Mucosa of descending colon (tissue), 3 donors: ENCODE results near the gene CD81. TPM values are rescaled to one million over a fixed set of nuclear protein-coding genes. Genes with fewer than 3 reads are reported as not detected.

Experiments used
- ATAC-seq: fragments of 200-7000 bp; cut with Tn5 transposase; one replicate; pipeline ENCODE4 v1.9.1; 2020; ENCODE audit warnings: mild to moderate bottlenecking, moderate library complexity
- DNase-seq, 3 donors: peaks; one replicate each; pipeline ENCODE4 v3.0.0-alpha.2; 2020
- H3K36me3 ChIP-seq: fragments of 200-600 bp; one replicate; pipeline ENCODE4 v1.8.0; 2021; ENCODE audit warnings: low read depth, mild to moderate bottlenecking
- H3K4me1 ChIP-seq: fragments of 200-600 bp; one replicate; pipeline ENCODE4 v1.8.0; 2021; ENCODE audit warnings: low read depth, mild to moderate bottlenecking
- H3K4me3 ChIP-seq: fragments of 200-600 bp; one replicate; pipeline ENCODE4 v1.8.0; 2021; ENCODE audit warnings: mild to moderate bottlenecking
- H3K9me3 ChIP-seq: fragments of 200-600 bp; one replicate; pipeline ENCODE4 v1.8.0; 2021; ENCODE audit warnings: mild to moderate bottlenecking
- intact Hi-C, 2 donors: fragments of 100-400 bp; cut with DNase I in 1 of 2; cut with micrococcal nuclease in 1 of 2; formaldehyde crosslinking; loops; one replicate each; pipeline versions ENCODE4 v1.11.0 to v1.11.1; 2022; cut with DNase I, micrococcal nuclease
- total RNA-seq, 3 donors: library from RNA; stranded (reverse); fragmentation: NEBNext Ultra II Directional in 2 of 3; extraction: Animal tissue kit (Norgen Biotek cat#: 25700) in 2 of 3; gene quantifications; one replicate each; pipeline versions ENCODE4 v1.2.1 to v1.2.4, GENCODE V29; 2021 to 2023
- TF ChIP-seq, protein P1 (sequence below): fragments of 200-600 bp; IDR thresholded peaks from one replicate; pipeline ENCODE4 v1.8.0; 2022; ENCODE audit warnings: antibody characterized with exemption, mild to moderate bottlenecking
- donor health status: DM: no; HTN: no; CAD: no; lungs with moderate emphysema.
- donor health status: DM: no; HTN: no; CAD: no.
- donor health status: DM: no; HTN: yes; CAD: no.

The CD81 gene
- total RNA-seq, 3 donors from 2014 or later = 98.7 to 551 (median 186) TPM

DNA sequence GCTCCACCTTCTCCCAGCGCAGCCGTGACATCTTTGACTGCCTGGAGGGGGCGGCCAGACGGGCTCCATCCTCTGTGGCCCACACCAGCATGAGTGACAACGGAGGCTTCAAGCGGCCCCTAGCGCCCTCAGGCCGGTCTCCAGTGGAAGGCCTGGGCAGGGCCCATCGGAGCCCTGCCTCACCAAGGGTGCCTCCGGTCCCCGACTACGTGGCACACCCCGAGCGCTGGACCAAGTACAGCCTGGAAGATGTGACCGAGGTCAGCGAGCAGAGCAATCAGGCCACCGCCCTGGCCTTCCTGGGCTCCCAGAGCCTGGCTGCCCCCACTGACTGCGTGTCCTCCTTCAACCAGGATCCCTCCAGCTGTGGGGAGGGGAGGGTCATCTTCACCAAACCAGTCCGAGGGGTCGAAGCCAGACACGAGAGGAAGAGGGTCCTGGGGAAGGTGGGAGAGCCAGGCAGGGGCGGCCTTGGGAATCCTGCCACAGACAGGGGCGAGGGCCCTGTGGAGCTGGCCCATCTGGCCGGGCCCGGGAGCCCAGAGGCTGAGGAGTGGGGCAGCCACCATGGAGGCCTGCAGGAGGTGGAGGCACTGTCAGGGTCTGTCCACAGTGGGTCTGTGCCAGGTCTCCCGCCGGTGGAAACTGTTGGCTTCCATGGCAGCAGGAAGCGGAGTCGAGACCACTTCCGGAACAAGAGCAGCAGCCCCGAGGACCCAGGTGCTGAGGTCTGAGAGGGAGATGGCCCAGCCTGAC, 26.0 kb downstream of the CD81 start:
- TF ChIP-seq, protein P1, sequence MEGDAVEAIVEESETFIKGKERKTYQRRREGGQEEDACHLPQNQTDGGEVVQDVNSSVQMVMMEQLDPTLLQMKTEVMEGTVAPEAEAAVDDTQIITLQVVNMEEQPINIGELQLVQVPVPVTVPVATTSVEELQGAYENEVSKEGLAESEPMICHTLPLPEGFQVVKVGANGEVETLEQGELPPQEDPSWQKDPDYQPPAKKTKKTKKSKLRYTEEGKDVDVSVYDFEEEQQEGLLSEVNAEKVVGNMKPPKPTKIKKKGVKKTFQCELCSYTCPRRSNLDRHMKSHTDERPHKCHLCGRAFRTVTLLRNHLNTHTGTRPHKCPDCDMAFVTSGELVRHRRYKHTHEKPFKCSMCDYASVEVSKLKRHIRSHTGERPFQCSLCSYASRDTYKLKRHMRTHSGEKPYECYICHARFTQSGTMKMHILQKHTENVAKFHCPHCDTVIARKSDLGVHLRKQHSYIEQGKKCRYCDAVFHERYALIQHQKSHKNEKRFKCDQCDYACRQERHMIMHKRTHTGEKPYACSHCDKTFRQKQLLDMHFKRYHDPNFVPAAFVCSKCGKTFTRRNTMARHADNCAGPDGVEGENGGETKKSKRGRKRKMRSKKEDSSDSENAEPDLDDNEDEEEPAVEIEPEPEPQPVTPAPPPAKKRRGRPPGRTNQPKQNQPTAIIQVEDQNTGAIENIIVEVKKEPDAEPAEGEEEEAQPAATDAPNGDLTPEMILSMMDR = no peak
- Histone ChIP-seq H3K36me3 (peaks cover 6% of the 10 kb centered on the region), H3K4me3 (no peak overlapping the region), H3K4me1 (peaks cover 23% of the 10 kb centered on the region), H3K9me3 (no peaks in the 10 kb centered on the region)
- DNase-seq (no peak), ATAC-seq (no peak)
- intact Hi-C loops = no loop called here

DNA sequence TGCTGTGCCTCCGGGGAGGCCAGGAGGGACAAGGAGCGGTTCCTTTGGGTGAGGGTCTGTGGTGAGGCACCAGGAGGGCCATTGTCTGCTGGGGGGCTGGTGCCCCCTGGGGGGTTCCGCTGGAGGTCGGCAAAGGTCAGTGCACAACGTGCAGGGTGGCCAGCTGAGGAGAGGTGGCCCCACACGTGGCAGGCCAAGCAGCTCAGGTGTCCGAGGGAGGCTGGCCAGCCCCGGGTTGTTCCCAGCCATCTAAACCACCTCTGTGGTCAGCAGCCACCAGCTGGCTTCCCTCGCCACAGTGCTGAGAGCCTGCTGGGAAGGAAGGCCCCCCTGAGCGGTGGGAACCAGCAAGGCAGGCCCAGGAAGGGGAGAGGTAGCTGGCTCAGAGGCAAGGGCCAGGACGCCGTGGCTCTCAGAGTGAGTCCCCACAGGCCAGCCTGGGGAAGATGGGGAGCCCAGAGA, 27.7 kb downstream of the CD81 start:
- intact Hi-C loops = no loop called here
- ATAC-seq = no peak
- H3K9me3 ChIP-seq = no peaks in the 10 kb centered on the region

DNA sequence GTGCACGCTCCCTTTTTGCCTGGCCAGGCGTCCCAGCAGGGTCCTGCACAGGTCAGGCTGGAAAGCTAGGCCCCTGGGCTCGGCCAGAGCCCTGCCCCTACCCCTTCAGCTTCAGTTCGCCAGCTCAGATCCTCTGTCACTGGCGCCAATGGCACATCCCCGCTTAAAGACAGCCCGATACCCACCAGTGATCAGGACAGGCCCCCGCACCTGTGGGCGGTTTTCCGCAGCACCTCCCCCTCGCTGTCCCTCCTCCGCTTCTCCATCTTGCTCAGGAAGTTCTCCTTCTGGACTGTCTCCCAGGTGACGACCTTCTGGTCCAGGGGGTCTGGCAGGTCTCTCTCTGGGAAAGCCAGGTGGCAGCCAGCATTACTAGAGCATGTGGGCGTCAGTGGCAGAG, 29.3 kb downstream of the CD81 start:
- DNase-seq (no peak), ATAC-seq (no peak)
- TF ChIP-seq, protein P1 = no peak
- H3K36me3 ChIP-seq = no peaks in the 10 kb centered on the region
- peaks cover 9% of the 10 kb centered on the region for H3K4me1 ChIP-seq
- no peak overlapping the region for H3K4me3 ChIP-seq
- intact Hi-C loops = no loop called here
- no peaks in the 10 kb centered on the region for H3K9me3 ChIP-seq

More for the DNA sequence above, 27.7 kb downstream of the CD81 start:
- TF ChIP-seq, protein P1 = no peak
- no peak for DNase-seq
- Histone ChIP-seq H3K4me1 (peaks cover 13% of the 10 kb centered on the region), H3K36me3 (peaks cover 6% of the 10 kb centered on the region), H3K4me3 (no peak overlapping the region)

DNA sequence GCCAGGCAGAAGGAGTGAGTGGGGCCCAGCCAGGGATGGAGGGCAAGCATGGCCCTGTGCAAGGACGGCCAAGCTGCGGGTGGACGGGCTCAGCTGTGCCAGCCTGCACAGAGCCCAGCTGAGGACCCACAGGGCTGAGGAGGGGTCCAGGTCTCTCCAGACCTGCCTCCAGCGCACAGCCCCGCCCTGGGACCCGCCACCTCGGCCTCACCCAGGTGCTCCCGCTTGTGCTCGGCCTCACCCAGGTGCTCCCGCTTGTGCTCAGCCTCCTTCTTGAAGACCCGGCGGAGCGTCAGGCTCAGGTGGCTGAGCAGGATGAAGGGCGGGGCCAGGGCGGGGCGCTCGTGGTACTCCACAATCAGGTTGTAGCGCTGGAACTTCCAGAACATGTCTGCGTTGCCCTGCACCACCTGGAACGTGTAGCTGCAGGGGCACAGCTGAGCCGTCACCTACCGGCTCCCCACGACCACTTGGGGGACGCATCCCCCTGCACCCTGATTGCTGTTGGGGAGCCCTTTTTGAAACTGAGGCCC, 29.8 kb downstream of the CD81 start:
- Histone ChIP-seq H3K4me1 (peaks cover 4% of the 10 kb centered on the region), H3K9me3 (no peaks in the 10 kb centered on the region), H3K4me3 (no peak overlapping the region), H3K36me3 (no peaks in the 10 kb centered on the region)
- TF ChIP-seq, protein P1 = no peak
- intact Hi-C loops = no loop called here
- DNase-seq (peak in 1 of 3 donors; percentile 56), ATAC-seq (peak; percentile 46)

DNA sequence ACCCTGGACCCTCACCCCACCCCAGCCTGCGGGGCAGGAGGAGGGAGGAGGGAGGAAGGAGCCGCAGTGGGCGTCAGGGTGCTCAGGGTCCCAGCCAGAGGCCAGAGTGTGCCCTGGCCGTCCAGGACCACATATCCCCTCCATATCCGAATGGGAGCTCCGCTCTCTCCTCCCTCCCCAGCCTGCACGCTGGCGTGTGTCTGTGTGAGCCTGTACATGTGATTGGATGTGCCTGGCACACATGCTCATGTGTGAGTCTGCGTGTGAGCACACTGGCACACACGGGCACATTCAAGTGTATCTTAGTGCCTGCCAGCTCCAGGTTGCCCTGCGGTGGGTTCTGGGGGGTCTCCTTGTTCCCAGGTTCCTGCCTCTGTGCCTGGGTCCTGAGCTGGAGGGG, 31.6 kb downstream of the CD81 start:
- ATAC-seq = no peak

More for the DNA sequence above, 31.6 kb downstream of the CD81 start:
- intact Hi-C loops = no loop called here
- TF ChIP-seq, protein P1 = no peak
- no peak for DNase-seq
- H3K36me3 ChIP-seq = no peaks in the 10 kb centered on the region
- H3K9me3 ChIP-seq = no peaks in the 10 kb centered on the region
- no peaks in the 10 kb centered on the region for H3K4me1 ChIP-seq
- H3K4me3 ChIP-seq = no peak overlapping the region
